GM23248 (cell line): ENCODE results near the gene TMEM117.

Experiments used
- EZH2 ChIP-seq: fragments of 200-600 bp; sonication (generic); IDR thresholded peaks from 2 replicates; pipeline ENCODE4 v1.6.1; 2018; ENCODE audit warnings: antibody characterized with exemption, mild to moderate bottlenecking; ENCODE audit not compliant: insufficient read depth, poor library complexity, severe bottlenecking
- EZH2phosphoT487 ChIP-seq: fragments of 200-600 bp; sonication (generic); IDR thresholded peaks from 2 replicates; pipeline ENCODE4 v1.6.1; 2018; ENCODE audit warnings: antibody characterized with exemption, moderate library complexity, mild to moderate bottlenecking, low read depth; ENCODE audit not compliant: insufficient read depth

DNA sequence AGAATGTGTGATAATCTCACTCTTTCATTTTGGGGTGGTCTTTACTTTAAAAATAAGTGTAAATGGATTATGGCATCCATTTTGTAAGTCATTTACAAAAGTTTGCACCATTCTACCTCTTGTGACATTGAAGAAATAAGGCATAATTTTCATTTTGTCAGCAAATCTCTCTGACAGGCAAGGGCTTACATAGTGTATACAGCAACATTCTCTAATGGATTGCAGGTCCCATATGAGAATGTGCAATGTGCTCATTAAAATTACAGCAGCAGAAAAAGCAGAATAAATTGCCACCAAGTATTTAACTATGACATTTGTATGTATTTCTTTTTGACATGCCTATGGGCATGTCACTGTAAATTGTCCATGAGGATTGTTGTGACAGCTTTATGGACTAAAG lies 223.6 kb downstream of the TMEM117 start:
- TF ChIP-seq EZH2: no peak
- no peak for TF ChIP-seq EZH2phosphoT487
